GM12878 (cell line): ENCODE results near the gene SGMS1. TPM values are rescaled to one million over a fixed set of nuclear protein-coding genes. Genes with fewer than 3 reads are reported as not detected.
A peak's percentile ranks its signal among the peaks of the same experiment; 100 is the strongest.

Experiments used
- BRCA1 ChIP-seq: IDR thresholded peaks from 2 replicates; pipeline ENCODE4 v1.6.1; 2011; ENCODE audit warnings: low read depth, low read length, improper control_type of control experiment
- CBX3 ChIP-seq: fragments of 200-600 bp; sonication (generic); IDR thresholded peaks from 2 replicates; pipeline ENCODE4 v1.6.1; 2016; ENCODE audit warnings: low read depth, borderline replicate concordance
- IKZF1 ChIP-seq: fragments of 450-650 bp; conservative IDR thresholded peaks from 2 replicates; pipeline ENCODE4 v1.6.1; 2017; ENCODE audit warnings: antibody characterized with exemption, mild to moderate bottlenecking
- IKZF2 ChIP-seq, 2 experiments: fragments of 450-650 bp; IDR thresholded peaks; 2 replicates each; pipeline ENCODE4 v1.6.1; 2017; ENCODE audit warnings: mild to moderate bottlenecking in 2 of 2, moderate library complexity in 2 of 2
- JUND ChIP-seq: IDR thresholded peaks from 2 replicates; pipeline ENCODE4 v1.6.1; 2012; ENCODE audit warnings: low read depth, mild to moderate bottlenecking, low read length, improper control_type of control experiment, moderate library complexity
- KAT2A ChIP-seq: conservative IDR thresholded peaks from 2 replicates; pipeline ENCODE4 v1.6.1; 2011; ENCODE audit warnings: low read depth, low read length; ENCODE audit not compliant: control insufficient read depth
- LARP7 ChIP-seq: fragments of 450-650 bp; IDR thresholded peaks from 2 replicates; pipeline ENCODE4 v1.6.1; 2017; ENCODE audit warnings: mild to moderate bottlenecking
- NFYB ChIP-seq: IDR thresholded peaks from 2 replicates; pipeline ENCODE4 v1.6.1; 2011; ENCODE audit warnings: low read depth, mild to moderate bottlenecking, low read length, improper control_type of control experiment, moderate library complexity; ENCODE audit not compliant: insufficient read depth
- NR2C2 ChIP-seq: IDR thresholded peaks from 2 replicates; pipeline ENCODE4 v1.6.1; 2011; ENCODE audit warnings: borderline replicate concordance, low read depth; ENCODE audit not compliant: control insufficient read depth, insufficient read length
- POLR2AphosphoS5 ChIP-seq: IDR thresholded peaks from 2 replicates; pipeline ENCODE4 v1.6.1; 2011; ENCODE audit warnings: mild to moderate bottlenecking, low read length, inconsistent platforms
- RELA ChIP-seq: fragments of 450-650 bp; IDR thresholded peaks from 2 replicates; pipeline ENCODE4 v1.8.0; 2014; ENCODE audit warnings: borderline replicate concordance; ENCODE audit not compliant: partially characterized antibody
- RFX5 ChIP-seq: IDR thresholded peaks from 2 replicates; pipeline ENCODE4 v1.6.1; 2011; ENCODE audit warnings: low read depth, low read length, improper control_type of control experiment
- TAF1 ChIP-seq: IDR thresholded peaks from 2 replicates; pipeline ENCODE4 v1.6.1; 2011; ENCODE audit warnings: mild to moderate bottlenecking, low read depth, low read length, borderline replicate concordance
- TBL1XR1 ChIP-seq: IDR thresholded peaks from 2 replicates; pipeline ENCODE4 v1.6.1; 2012; ENCODE audit warnings: low read depth, low read length, improper control_type of control experiment
- ZNF384 ChIP-seq: IDR thresholded peaks from 2 replicates; pipeline ENCODE4 v1.6.1; 2012; ENCODE audit warnings: low read depth, mild to moderate bottlenecking, low read length, improper control_type of control experiment, borderline replicate concordance
- ZNF622 ChIP-seq: fragments of 450-650 bp; IDR thresholded peaks from 2 replicates; pipeline ENCODE4 v1.6.1; 2017; ENCODE audit warnings: mild to moderate bottlenecking, inconsistent platforms
- ZSCAN29 ChIP-seq: fragments of 450-650 bp; IDR thresholded peaks from 2 replicates; pipeline ENCODE4 v1.6.1; 2017; ENCODE audit warnings: mild to moderate bottlenecking, moderate library complexity
- polyA plus RNA-seq, 11 experiments: library from polyadenylated mRNA; depleted of rRNA in 4 of 11; unstranded in 6 of 11; stranded (reverse) in 5 of 11; fragments of >200 nt; fragmentation: Nextera tagmentation in 4 of 11; fragmentation: Illumina TruSeq in 1 of 11; extraction: Ambion mirVana in 4 of 11; extraction: Trizol in 1 of 11; gene quantifications; 1 replicate in 1 of 11; 2 replicates in 10 of 11; pipeline versions ENCODE4 v1.2.1 to v1.2.3, GENCODE V29; 2011 to 2016; ENCODE audit warnings: inconsistent platforms in 2 of 11, missing spikeins in 2 of 11, low read depth in 1 of 11
- total RNA-seq, 4 experiments: library from RNA; depleted of rRNA in 3 of 4; stranded (reverse); fragments of >200 nt in 3 of 4; fragmentation: Illumina TruSeq in 1 of 4; extraction: Trizol in 1 of 4; gene quantifications; 2 replicates each; pipeline versions ENCODE4 v1.2.1 to v1.2.3, GENCODE V29; 2013 to 2021
- TF ChIP-seq, protein P1 (sequence below): fragments of 450-650 bp; IDR thresholded peaks from 2 replicates; pipeline ENCODE4 v1.6.1; 2016; ENCODE audit warnings: mild to moderate bottlenecking
- TF ChIP-seq, protein P2 (sequence below): IDR thresholded peaks from 2 replicates; pipeline ENCODE4 v1.6.1; 2012; ENCODE audit warnings: mild to moderate bottlenecking, low read depth, low read length
- TF ChIP-seq, protein P3 (sequence below): fragments of 450-650 bp; IDR thresholded peaks from 2 replicates; pipeline ENCODE4 v1.6.1; 2014; ENCODE audit warnings: mild to moderate bottlenecking
- TF ChIP-seq, protein P4 (sequence below): IDR thresholded peaks from 2 replicates; pipeline ENCODE4 v1.6.1; 2012; ENCODE audit warnings: improper control_type of control experiment, low read depth, low read length; ENCODE audit not compliant: insufficient replicate concordance

SGMS1 gene
- total and polyA plus RNA-seq, 10 of the 15 experiments (the other 5 are each of a cell fraction or from before 2014, with no cell fraction given) = 1.4 to 14.5 (median 4.9) TPM

DNA sequence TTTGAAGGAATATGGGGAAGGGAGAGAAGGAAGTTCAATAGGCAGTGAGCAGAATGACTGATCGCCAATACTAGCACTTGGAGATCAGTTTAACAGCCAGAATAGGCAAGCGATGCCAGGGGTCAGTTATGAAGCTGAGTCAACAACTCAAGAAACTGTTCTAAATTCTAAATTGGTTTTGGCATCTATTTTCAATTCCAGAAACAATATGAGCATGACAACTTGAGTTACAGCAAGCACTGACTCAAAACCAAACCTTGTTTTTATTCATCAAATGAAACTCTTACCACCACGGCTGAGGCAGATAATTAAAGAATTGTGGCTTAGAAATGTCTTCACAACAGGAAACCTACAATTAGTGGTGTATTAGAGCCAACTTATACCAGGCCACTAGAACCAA is 192.0 kb downstream of the SGMS1 start (continued):
- no peak for TF ChIP-seq NFYB
- TF ChIP-seq KAT2A = no peak
- TF ChIP-seq LARP7 = no peak
- TF ChIP-seq CBX3 = no peak
- TF ChIP-seq, protein P1, sequence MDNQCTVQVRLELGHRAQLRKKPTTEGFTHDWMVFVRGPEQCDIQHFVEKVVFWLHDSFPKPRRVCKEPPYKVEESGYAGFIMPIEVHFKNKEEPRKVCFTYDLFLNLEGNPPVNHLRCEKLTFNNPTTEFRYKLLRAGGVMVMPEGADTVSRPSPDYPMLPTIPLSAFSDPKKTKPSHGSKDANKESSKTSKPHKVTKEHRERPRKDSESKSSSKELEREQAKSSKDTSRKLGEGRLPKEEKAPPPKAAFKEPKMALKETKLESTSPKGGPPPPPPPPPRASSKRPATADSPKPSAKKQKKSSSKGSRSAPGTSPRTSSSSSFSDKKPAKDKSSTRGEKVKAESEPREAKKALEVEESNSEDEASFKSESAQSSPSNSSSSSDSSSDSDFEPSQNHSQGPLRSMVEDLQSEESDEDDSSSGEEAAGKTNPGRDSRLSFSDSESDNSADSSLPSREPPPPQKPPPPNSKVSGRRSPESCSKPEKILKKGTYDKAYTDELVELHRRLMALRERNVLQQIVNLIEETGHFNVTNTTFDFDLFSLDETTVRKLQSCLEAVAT = peak; percentile 88
- TF ChIP-seq RELA = peak; percentile 43
- TF ChIP-seq RFX5 = no peak
- TF ChIP-seq, protein P2, sequence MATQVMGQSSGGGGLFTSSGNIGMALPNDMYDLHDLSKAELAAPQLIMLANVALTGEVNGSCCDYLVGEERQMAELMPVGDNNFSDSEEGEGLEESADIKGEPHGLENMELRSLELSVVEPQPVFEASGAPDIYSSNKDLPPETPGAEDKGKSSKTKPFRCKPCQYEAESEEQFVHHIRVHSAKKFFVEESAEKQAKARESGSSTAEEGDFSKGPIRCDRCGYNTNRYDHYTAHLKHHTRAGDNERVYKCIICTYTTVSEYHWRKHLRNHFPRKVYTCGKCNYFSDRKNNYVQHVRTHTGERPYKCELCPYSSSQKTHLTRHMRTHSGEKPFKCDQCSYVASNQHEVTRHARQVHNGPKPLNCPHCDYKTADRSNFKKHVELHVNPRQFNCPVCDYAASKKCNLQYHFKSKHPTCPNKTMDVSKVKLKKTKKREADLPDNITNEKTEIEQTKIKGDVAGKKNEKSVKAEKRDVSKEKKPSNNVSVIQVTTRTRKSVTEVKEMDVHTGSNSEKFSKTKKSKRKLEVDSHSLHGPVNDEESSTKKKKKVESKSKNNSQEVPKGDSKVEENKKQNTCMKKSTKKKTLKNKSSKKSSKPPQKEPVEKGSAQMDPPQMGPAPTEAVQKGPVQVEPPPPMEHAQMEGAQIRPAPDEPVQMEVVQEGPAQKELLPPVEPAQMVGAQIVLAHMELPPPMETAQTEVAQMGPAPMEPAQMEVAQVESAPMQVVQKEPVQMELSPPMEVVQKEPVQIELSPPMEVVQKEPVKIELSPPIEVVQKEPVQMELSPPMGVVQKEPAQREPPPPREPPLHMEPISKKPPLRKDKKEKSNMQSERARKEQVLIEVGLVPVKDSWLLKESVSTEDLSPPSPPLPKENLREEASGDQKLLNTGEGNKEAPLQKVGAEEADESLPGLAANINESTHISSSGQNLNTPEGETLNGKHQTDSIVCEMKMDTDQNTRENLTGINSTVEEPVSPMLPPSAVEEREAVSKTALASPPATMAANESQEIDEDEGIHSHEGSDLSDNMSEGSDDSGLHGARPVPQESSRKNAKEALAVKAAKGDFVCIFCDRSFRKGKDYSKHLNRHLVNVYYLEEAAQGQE = peak; percentile 43; the same call in 1 of the 2 replicates
- no peak for TF ChIP-seq BRCA1
- peak; percentile 98 for TF ChIP-seq TBL1XR1
- TF ChIP-seq, protein P3, sequence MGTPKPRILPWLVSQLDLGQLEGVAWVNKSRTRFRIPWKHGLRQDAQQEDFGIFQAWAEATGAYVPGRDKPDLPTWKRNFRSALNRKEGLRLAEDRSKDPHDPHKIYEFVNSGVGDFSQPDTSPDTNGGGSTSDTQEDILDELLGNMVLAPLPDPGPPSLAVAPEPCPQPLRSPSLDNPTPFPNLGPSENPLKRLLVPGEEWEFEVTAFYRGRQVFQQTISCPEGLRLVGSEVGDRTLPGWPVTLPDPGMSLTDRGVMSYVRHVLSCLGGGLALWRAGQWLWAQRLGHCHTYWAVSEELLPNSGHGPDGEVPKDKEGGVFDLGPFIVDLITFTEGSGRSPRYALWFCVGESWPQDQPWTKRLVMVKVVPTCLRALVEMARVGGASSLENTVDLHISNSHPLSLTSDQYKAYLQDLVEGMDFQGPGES = no peak
- peak; percentile 96 to 97 for TF ChIP-seq IKZF2 (IDR thresholded peaks at IDR 0.05)
- TF ChIP-seq TAF1 = no peak
- no peak for TF ChIP-seq NR2C2
- peak; percentile 94 for TF ChIP-seq IKZF1
- no peak for TF ChIP-seq ZNF384
- TF ChIP-seq ZSCAN29 = no peak
- TF ChIP-seq POLR2AphosphoS5 = peak; percentile 54; the same call in 1 of the 2 replicates
- TF ChIP-seq JUND = peak; percentile 96
- no peak for TF ChIP-seq ZNF622
- TF ChIP-seq, protein P4, sequence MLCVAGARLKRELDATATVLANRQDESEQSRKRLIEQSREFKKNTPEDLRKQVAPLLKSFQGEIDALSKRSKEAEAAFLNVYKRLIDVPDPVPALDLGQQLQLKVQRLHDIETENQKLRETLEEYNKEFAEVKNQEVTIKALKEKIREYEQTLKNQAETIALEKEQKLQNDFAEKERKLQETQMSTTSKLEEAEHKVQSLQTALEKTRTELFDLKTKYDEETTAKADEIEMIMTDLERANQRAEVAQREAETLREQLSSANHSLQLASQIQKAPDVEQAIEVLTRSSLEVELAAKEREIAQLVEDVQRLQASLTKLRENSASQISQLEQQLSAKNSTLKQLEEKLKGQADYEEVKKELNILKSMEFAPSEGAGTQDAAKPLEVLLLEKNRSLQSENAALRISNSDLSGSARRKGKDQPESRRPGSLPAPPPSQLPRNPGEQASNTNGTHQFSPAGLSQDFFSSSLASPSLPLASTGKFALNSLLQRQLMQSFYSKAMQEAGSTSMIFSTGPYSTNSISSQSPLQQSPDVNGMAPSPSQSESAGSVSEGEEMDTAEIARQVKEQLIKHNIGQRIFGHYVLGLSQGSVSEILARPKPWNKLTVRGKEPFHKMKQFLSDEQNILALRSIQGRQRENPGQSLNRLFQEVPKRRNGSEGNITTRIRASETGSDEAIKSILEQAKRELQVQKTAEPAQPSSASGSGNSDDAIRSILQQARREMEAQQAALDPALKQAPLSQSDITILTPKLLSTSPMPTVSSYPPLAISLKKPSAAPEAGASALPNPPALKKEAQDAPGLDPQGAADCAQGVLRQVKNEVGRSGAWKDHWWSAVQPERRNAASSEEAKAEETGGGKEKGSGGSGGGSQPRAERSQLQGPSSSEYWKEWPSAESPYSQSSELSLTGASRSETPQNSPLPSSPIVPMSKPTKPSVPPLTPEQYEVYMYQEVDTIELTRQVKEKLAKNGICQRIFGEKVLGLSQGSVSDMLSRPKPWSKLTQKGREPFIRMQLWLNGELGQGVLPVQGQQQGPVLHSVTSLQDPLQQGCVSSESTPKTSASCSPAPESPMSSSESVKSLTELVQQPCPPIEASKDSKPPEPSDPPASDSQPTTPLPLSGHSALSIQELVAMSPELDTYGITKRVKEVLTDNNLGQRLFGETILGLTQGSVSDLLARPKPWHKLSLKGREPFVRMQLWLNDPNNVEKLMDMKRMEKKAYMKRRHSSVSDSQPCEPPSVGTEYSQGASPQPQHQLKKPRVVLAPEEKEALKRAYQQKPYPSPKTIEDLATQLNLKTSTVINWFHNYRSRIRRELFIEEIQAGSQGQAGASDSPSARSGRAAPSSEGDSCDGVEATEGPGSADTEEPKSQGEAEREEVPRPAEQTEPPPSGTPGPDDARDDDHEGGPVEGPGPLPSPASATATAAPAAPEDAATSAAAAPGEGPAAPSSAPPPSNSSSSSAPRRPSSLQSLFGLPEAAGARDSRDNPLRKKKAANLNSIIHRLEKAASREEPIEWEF = peak; percentile 80
